H1 (cell line): Measurements from ENCODE around the gene TMEM120B. TPM values are rescaled to one million over a fixed set of nuclear protein-coding genes. Genes with fewer than 3 reads are reported as not detected.

Experiments used
- CEBPB ChIP-seq: IDR thresholded peaks from 2 replicates; pipeline ENCODE4 v1.6.1; 2012; ENCODE audit warnings: low read depth, low read length
- EGR1 ChIP-seq: IDR thresholded peaks from 2 replicates; pipeline ENCODE4 v1.6.1; 2011; ENCODE audit warnings: low read depth, low read length, borderline replicate concordance
- MAX ChIP-seq: IDR thresholded peaks from 2 replicates; pipeline ENCODE4 v1.6.1; 2012; ENCODE audit warnings: inconsistent platforms
- NRF1 ChIP-seq: IDR thresholded peaks from 2 replicates; pipeline ENCODE4 v1.6.1; 2011; ENCODE audit warnings: mild to moderate bottlenecking, low read depth, low read length, improper control_type of control experiment
- RAD21 ChIP-seq, 2 experiments: IDR thresholded peaks in 1 of 2; conservative IDR thresholded peaks in 1 of 2; 2 replicates each; pipeline ENCODE4 v1.6.1; 2011; ENCODE audit warnings: low read depth in 2 of 2, low read length in 2 of 2, improper control_type of control experiment in 1 of 2, inconsistent platforms in 1 of 2, mild to moderate bottlenecking in 1 of 2, moderate library complexity in 1 of 2
- TAF7 ChIP-seq: optimal IDR thresholded peaks from 2 replicates; pipeline ENCODE3; 2011; ENCODE audit warnings: low read depth, mild to moderate bottlenecking, inconsistent platforms, low read length, moderate library complexity, borderline replicate concordance
- YY1 ChIP-seq: IDR thresholded peaks from 2 replicates; pipeline ENCODE4 v1.6.1; 2011; ENCODE audit warnings: low read depth, mild to moderate bottlenecking, low read length
- polyA plus RNA-seq, 7 experiments: library from polyadenylated mRNA; depleted of rRNA in 3 of 7; stranded (reverse) in 5 of 7; unstranded in 2 of 7; fragments of >200 nt in 5 of 7; fragments of 200-250 nt in 2 of 7; gene quantifications; 1 replicate in 5 of 7; 2 replicates in 1 of 7; 4 replicates in 1 of 7; pipeline versions ENCODE4 v1.2.1 to v1.2.3, GENCODE V29; 2011 to 2013; ENCODE audit warnings: missing spikeins in 2 of 7, mixed read lengths in 2 of 7
- total RNA-seq: library from RNA; stranded (reverse); fragmentation: NEBNext Ultra II Directional; extraction: Animal tissue kit (Norgen Biotek cat#: 25700); gene quantifications from 2 replicates; pipeline ENCODE4 v1.2.1, GENCODE V29; 2021

Gene TMEM120B
- total and polyA plus RNA-seq, 2 of the 8 experiments (the other 6 are each of a cell fraction or from before 2014, with no cell fraction given), result 22.0 to 29.1 TPM

DNA sequence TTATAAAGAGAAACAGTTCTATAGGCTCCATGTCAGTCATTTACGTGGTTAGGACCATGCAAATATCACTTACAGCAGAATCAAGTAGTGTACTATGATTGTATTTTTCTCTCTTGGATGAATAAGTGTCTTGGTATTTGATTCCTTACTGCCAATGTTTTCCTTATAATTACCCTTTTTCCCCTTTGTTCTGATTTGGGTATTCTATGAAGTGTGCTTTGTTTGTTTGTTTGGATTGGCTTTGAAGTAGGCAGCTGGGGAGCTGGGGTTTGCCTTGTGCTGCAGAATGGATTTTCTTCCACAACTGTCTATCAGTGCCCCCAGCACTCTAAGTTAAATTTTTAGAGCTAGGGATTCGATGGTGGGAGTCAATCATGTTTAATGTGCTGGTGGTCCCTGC, 12.4 kb downstream of the TMEM120B start (continued):
- TF ChIP-seq CEBPB, result no peak
- no peak for TF ChIP-seq YY1
- TF ChIP-seq EGR1, result no peak
- TF ChIP-seq NRF1, result no peak
- TF ChIP-seq RAD21 (IDR thresholded peaks at IDR 0.05 in 1 of 2, conservative IDR thresholded peaks at IDR 0.05 in 1 of 2; ENCODE audit: low read depth in 2 of 2, low read length in 2 of 2), result no peak
- TF ChIP-seq MAX, result no peak
- no peak for TF ChIP-seq TAF7
